Measurements from ENCODE around the gene BUD23. TPM values are rescaled to one million over a fixed set of nuclear protein-coding genes. Genes with fewer than 3 reads are reported as not detected.

BUD23 gene
- total RNA-seq, 1 donor from 2014 or later, result 97.9 TPM

DNA sequence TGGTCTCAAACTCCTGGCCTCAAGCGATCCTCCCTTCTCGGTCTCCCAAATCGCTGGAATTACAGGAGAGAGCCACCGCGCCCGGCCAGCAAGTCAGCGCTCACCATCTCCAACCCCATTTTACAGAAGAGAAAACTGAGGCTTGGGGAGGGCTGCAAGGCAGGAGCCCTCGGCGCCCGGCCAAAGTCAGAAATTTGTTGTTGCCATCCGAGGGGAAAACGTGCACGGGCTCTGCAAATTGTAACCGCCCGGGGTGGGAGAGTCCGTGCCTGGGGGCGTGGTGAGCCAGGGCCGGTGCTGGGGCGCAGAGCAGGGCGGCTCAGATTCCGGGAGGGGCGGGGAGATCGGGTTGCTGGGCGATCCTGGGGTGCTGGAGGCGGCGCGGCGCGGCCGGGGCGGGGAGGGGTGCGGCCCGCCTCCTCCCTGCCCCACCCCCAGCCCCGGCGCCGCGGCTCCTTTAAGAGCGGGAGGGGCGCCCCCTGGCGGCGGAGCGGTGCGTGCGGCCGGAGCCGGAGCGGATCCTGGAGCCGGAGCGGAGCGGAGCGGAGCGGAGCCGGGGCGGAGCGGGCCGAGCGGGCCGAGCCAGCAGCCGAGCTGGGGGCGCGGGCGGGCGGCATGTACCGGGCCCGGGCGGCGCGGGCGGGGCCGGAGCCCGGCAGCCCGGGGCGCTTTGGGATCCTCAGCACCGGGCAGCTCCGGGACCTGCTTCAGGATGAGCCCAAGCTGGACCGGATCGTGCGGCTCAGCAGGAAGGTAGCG is 15.9 kb upstream of the BUD23 start, which contains the start of gene VPS37D:
Gene VPS37D (plus strand): TSS at position 488 of the 759 bp plus-strand sequence. CDS start 128 bp downstream, at position 616.
- Histone ChIP-seq H3K27me3 (ENCODE audit: control insufficient read depth, insufficient read depth, low read length) (no peaks in the 10 kb centered on the region), H3K4me3 (ENCODE audit: low read depth, low read length) (peak within 1 kb of the TSS; percentile 36), H3K36me3 (ENCODE audit: control insufficient read depth, insufficient read depth, low read length) (no peaks in the 10 kb centered on the region)
- FAIRE-seq (no peak), DNase-seq (ENCODE audit: low read depth) (peak; percentile 54)
- TF ChIP-seq, protein P1, sequence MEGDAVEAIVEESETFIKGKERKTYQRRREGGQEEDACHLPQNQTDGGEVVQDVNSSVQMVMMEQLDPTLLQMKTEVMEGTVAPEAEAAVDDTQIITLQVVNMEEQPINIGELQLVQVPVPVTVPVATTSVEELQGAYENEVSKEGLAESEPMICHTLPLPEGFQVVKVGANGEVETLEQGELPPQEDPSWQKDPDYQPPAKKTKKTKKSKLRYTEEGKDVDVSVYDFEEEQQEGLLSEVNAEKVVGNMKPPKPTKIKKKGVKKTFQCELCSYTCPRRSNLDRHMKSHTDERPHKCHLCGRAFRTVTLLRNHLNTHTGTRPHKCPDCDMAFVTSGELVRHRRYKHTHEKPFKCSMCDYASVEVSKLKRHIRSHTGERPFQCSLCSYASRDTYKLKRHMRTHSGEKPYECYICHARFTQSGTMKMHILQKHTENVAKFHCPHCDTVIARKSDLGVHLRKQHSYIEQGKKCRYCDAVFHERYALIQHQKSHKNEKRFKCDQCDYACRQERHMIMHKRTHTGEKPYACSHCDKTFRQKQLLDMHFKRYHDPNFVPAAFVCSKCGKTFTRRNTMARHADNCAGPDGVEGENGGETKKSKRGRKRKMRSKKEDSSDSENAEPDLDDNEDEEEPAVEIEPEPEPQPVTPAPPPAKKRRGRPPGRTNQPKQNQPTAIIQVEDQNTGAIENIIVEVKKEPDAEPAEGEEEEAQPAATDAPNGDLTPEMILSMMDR (IDR thresholded peaks at IDR 0.05; ENCODE audit: insufficient read depth, low read length, severe bottlenecking), result peak; percentile 69

DNA sequence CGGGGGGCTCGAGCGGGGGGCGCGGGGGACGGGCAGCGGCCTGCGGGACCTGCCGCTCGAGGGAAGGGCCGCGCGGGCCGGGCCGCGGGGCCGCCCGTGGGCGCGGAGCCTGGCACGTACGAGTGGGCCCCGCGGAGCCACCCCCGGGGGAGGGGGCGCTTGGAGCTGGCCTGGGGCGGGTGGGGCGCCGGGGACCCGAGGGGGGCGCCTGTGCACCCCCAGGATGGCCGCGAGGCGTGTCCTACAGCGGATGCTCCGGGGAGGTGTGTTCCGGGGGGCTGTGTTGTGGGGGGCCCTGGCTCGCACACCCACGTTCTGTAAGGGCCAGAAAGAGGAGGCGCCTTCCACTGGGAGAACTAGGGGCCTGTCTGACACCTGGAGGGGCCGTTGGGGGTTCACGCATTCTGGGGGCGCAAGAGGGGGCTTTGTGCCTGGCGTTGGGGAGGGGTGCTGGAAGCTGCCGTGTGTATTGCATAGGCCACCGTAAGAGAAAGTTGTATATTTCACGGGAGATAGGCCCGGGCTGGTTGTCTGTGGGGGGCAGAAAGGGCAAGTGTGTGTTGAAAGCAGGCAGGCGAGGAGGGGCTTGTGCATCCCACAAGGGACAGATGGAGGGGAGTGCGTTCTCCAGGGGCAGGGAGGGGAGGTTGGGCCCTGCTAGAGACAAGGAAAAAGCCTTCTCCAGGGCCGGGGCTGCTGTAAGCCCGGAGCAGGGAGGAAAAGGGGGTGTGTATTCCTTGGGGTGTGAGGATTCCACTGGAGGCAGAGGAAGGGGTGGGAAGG is 15.1 kb upstream of the BUD23 start:
- peak overlapping the region; percentile 36 for H3K4me3 ChIP-seq (ENCODE audit: low read depth, low read length)
- no peaks in the 10 kb centered on the region for H3K36me3 ChIP-seq (ENCODE audit: control insufficient read depth, insufficient read depth, low read length)
- FAIRE-seq (no peak), DNase-seq (ENCODE audit: low read depth) (no peak)
- H3K27me3 ChIP-seq (ENCODE audit: control insufficient read depth, insufficient read depth, low read length), result no peaks in the 10 kb centered on the region
- TF ChIP-seq, protein P1 (IDR thresholded peaks at IDR 0.05; ENCODE audit: insufficient read depth, low read length, severe bottlenecking), result no peak

DNA sequence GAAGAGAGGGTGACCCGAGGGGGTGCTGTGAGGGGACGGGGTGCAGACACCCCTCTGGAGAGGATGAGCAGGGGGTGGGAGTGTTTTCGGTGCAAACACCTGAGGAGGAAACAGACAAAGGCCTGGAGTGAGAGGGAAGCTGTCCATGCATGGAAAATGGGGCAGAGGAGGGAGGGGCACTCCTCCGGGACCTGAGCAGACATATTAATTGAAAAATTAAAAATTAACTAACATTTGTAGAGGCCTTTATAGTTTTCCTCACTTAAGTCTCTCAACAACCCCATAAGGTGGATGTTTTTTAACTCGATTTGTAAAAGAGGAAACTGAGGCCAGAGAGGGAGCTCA is 14.5 kb upstream of the BUD23 start:
- H3K4me3 ChIP-seq (ENCODE audit: low read depth, low read length), result no peak overlapping the region
- FAIRE-seq (no peak), DNase-seq (ENCODE audit: low read depth) (no peak)
- TF ChIP-seq, protein P1 (IDR thresholded peaks at IDR 0.05; ENCODE audit: insufficient read depth, low read length, severe bottlenecking), result no peak
- H3K36me3 ChIP-seq (ENCODE audit: control insufficient read depth, insufficient read depth, low read length), result no peaks in the 10 kb centered on the region
- no peaks in the 10 kb centered on the region for H3K27me3 ChIP-seq (ENCODE audit: control insufficient read depth, insufficient read depth, low read length)

DNA sequence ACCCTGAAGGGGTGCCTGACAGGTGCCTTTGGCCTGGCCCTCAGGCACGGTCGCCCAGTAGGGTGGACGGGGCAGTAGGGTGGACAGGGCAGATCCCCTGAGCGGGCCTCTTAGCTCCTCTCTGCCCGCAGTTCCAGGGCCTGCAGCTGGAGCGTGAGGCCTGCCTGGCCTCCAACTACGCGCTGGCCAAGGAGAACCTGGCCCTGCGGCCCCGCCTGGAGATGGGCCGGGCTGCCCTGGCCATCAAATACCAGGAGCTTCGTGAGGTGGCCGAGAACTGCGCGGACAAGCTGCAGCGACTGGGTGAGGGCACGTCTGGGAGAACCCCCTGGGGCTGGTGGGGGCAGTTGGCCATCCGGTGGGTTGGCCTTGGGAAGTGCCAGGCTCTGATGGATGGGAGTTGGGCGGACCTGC is 14.1 kb upstream of the BUD23 start:
- H3K4me3 ChIP-seq (ENCODE audit: low read depth, low read length), result no peak overlapping the region
- FAIRE-seq, result no peak

DNA sequence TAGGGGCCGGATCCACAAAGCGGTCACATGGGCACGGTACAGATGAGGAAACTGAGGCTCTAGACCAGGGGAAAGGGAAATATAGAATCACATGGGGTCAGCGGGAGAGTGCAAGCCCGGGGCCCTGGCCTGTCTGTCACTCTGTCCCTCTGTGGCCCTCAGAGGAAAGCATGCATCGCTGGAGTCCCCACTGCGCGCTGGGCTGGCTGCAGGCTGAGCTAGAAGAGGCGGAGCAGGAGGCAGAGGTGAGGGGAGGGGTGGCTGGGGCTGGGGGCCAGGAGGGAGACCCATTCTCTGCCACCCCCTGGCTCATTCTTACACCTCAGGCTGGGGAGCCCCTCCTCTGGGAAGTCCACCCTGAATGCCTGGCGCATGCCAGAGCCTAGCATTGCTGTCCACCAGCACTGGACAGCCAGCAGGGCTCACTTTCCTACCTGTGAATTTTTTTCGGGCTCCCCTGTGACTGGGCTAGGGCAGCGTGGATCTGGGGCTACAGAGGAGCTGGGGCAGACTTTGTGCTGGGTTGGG is 13.5 kb upstream of the BUD23 start:
- H3K36me3 ChIP-seq (ENCODE audit: control insufficient read depth, insufficient read depth, low read length), result no peaks in the 10 kb centered on the region
- no peaks in the 10 kb centered on the region for H3K27me3 ChIP-seq (ENCODE audit: control insufficient read depth, insufficient read depth, low read length)
- H3K4me3 ChIP-seq (ENCODE audit: low read depth, low read length), result no peak overlapping the region
- DNase-seq (ENCODE audit: low read depth) (no peak), FAIRE-seq (no peak)
- TF ChIP-seq, protein P1 (IDR thresholded peaks at IDR 0.05; ENCODE audit: insufficient read depth, low read length, severe bottlenecking), result no peak

More for the DNA sequence above, 14.1 kb upstream of the BUD23 start:
- DNase-seq (ENCODE audit: low read depth), result no peak
- Histone ChIP-seq H3K36me3 (ENCODE audit: control insufficient read depth, insufficient read depth, low read length) (no peaks in the 10 kb centered on the region), H3K27me3 (ENCODE audit: control insufficient read depth, insufficient read depth, low read length) (no peaks in the 10 kb centered on the region)
- TF ChIP-seq, protein P1 (IDR thresholded peaks at IDR 0.05; ENCODE audit: insufficient read depth, low read length, severe bottlenecking), result no peak
